Left lung (tissue), 10 donors: ENCODE data around the gene IL17RE. TPM values are rescaled to one million over a fixed set of nuclear protein-coding genes. Genes with fewer than 3 reads are reported as not detected.

Source experiments
- ATAC-seq: fragments of 200-7000 bp; cut with Tn5 transposase; one replicate; pipeline ENCODE4 v1.9.1; 2020; ENCODE audit warnings: moderate library complexity
- DNase-seq, 4 donors: peaks; one replicate each; pipeline ENCODE4 v3.0.0-alpha.2; 2013 to 2020
- H3K27ac ChIP-seq, 2 donors: fragments of 200-600 bp; sonication (generic) in 1 of 2; one replicate each; pipeline versions ENCODE4 v1.5.0 to v1.8.0; 2020 to 2021
- H3K27me3 ChIP-seq, 2 donors: fragments of 200-600 bp; sonication (generic) in 1 of 2; one replicate each; pipeline versions ENCODE4 v1.5.0 to v1.8.0; 2020 to 2021
- H3K36me3 ChIP-seq, 2 donors: fragments of 200-600 bp; sonication (generic) in 1 of 2; one replicate each; pipeline versions ENCODE4 v1.5.0 to v1.8.0; 2020 to 2021
- H3K4me1 ChIP-seq, 2 donors: fragments of 200-600 bp; one replicate each; pipeline ENCODE4 v1.8.0; 2021
- H3K4me3 ChIP-seq, 2 donors: fragments of 200-600 bp; sonication (generic) in 1 of 2; one replicate each; pipeline versions ENCODE4 v1.5.0 to v1.8.0; 2020 to 2021; ENCODE audit warnings: mild to moderate bottlenecking in 1 of 2
- H3K9me3 ChIP-seq, 2 donors: fragments of 200-600 bp; sonication (generic) in 1 of 2; one replicate each; pipeline versions ENCODE4 v1.5.0 to v1.8.0; 2020 to 2021
- CTCF ChIP-seq, 2 donors: fragments of 200-600 bp; sonication (generic) in 1 of 2; IDR thresholded peaks; one replicate each; pipeline versions ENCODE4 v1.5.0 to v1.8.0; 2021; ENCODE audit warnings: antibody characterized with exemption in 2 of 2
- intact Hi-C, 2 donors: fragments of 100-400 bp; cut with DNase I; formaldehyde crosslinking; loops; one replicate each; pipeline versions ENCODE4 v1.11.2 to v1.14.2; 2022
- polyA plus RNA-seq, 6 donors: library from polyadenylated mRNA; unstranded; fragments of 120-200 nt; gene quantifications; one replicate each; pipeline ENCODE4 v1.2.1, GENCODE V29; 2013; ENCODE audit not compliant: insufficient read length in 6 of 6
- total RNA-seq, 2 donors: library from RNA; stranded (reverse); fragmentation: NEBNext Ultra II Directional; extraction: Animal tissue kit (Norgen Biotek cat#: 25700); gene quantifications; one replicate each; pipeline ENCODE4 v1.2.1, GENCODE V29; 2021
- donor health status: DM: no; HTN: yes; CAD: no.
- donor health status: DM: no; HTN: no; CAD: no.

IL17RE gene
- total and polyA plus RNA-seq, 8 donors: 14.4 to 108 (median 80.5) TPM

- no peak overlapping the region for H3K27ac ChIP-seq
- no peaks in the 10 kb centered on the region for H3K9me3 ChIP-seq
- H3K4me1 ChIP-seq: no peaks in the 10 kb centered on the region
- DNase-seq (no peak), ATAC-seq (no peak)
- H3K36me3 ChIP-seq: peaks cover 5 to 88% of the 10 kb centered on the region in 2 donors
- no peak overlapping the region for H3K4me3 ChIP-seq
- intact Hi-C loops: no loop called here
- TF ChIP-seq CTCF (IDR thresholded peaks at IDR 0.05): no peak
- no peaks in the 10 kb centered on the region for H3K27me3 ChIP-seq
Measured at GRCh38 chr3:9965200-9965875, 62.7 kb downstream of the IL17RE start.

Other genes starting within 250 kb of the IL17RE start
- under 1 TPM in 1 of 2 donors, not detected in 1; 0.21 TPM for gene CPNE9, start 199.0 kb upstream of the IL17RE start, total RNA-seq
- gene CPNE9, start 199.0 kb upstream of the IL17RE start, polyA plus RNA-seq: under 1 TPM in 5 of 6 donors, not detected in 1; 0.15 to 0.40 (median 0.27) TPM
- gene BRPF1, start 171.1 kb upstream of the IL17RE start, total RNA-seq: 10 to 100 TPM; 15.2 to 22.3 TPM
- gene BRPF1, start 171.1 kb upstream of the IL17RE start, polyA plus RNA-seq: 10 to 100 TPM; 17.7 to 24.1 (median 21.9) TPM
- 10 to 100 TPM; 19.9 to 29.4 TPM for gene OGG1, start 152.9 kb upstream of the IL17RE start, total RNA-seq
- gene OGG1, start 152.9 kb upstream of the IL17RE start, polyA plus RNA-seq: 10 to 100 TPM; 66.1 to 73.1 (median 69.5) TPM
- gene CAMK1, start 132.9 kb upstream of the IL17RE start, total RNA-seq: 10 to 100 TPM; 29.1 to 37.5 TPM
- 10 to 100 TPM; 18.4 to 25.8 (median 22.0) TPM for gene CAMK1, start 132.9 kb upstream of the IL17RE start, polyA plus RNA-seq
- 10 to 100 TPM; 50.0 to 59.2 TPM for gene TADA3, start 110.4 kb upstream of the IL17RE start, total RNA-seq
- 10 to 100 TPM; 65.7 to 91.7 (median 79.8) TPM for gene TADA3, start 110.4 kb upstream of the IL17RE start, polyA plus RNA-seq
- gene ARPC4, start 109.8 kb upstream of the IL17RE start, total RNA-seq: 100 to 1,000 TPM; 148 to 193 TPM
- 100 to 1,000 TPM in 5 of 6 donors, 10 to 100 TPM in 1; 87.7 to 112 (median 108) TPM for gene ARPC4, start 109.8 kb upstream of the IL17RE start, polyA plus RNA-seq
- gene TTLL3, start 92.6 kb upstream of the IL17RE start, total RNA-seq: 10 to 100 TPM; 30.5 to 33.9 TPM
- 100 to 1,000 TPM in 2 of 6 donors, 10 to 100 TPM in 4; 71.1 to 103 (median 94.4) TPM for gene TTLL3, start 92.6 kb upstream of the IL17RE start, polyA plus RNA-seq
- gene RPUSD3, start 58.8 kb upstream of the IL17RE start, total RNA-seq: 10 to 100 TPM; 29.6 to 35.3 TPM
- gene RPUSD3, start 58.8 kb upstream of the IL17RE start, polyA plus RNA-seq: 10 to 100 TPM; 31.3 to 43.1 (median 37.6) TPM
- not detected for gene CIDEC, start 22.6 kb upstream of the IL17RE start, total RNA-seq
- gene CIDEC, start 22.6 kb upstream of the IL17RE start, polyA plus RNA-seq: under 1 TPM in 4 of 6 donors, not detected in 2; 0.18 to 0.68 (median 0.27) TPM
- gene JAGN1, start 12.2 kb upstream of the IL17RE start, total RNA-seq: 10 to 100 TPM; 25.1 to 31.8 TPM
- 10 to 100 TPM; 33.0 to 38.5 (median 36.0) TPM for gene JAGN1, start 12.2 kb upstream of the IL17RE start, polyA plus RNA-seq
- 10 to 100 TPM; 20.4 to 26.2 TPM for gene IL17RC, start 14.2 kb downstream of the IL17RE start, total RNA-seq
- 10 to 100 TPM; 42.3 to 54.4 (median 51.2) TPM for gene IL17RC, start 14.2 kb downstream of the IL17RE start, polyA plus RNA-seq
- 10 to 100 TPM; 29.9 to 56.8 TPM for gene CRELD1, start 31.0 kb downstream of the IL17RE start, total RNA-seq
- gene CRELD1, start 31.0 kb downstream of the IL17RE start, polyA plus RNA-seq: 10 to 100 TPM; 40.4 to 81.2 (median 68.8) TPM
- gene PRRT3, start 49.6 kb downstream of the IL17RE start, total RNA-seq: 1 to 10 TPM; 1.8 to 2.5 TPM
- gene PRRT3, start 49.6 kb downstream of the IL17RE start, polyA plus RNA-seq: 1 to 10 TPM; 3.2 to 4.6 (median 4.3) TPM
- 10 to 100 TPM; 84.0 to 85.2 TPM for gene EMC3, start 84.0 kb downstream of the IL17RE start, total RNA-seq
- gene EMC3, start 84.0 kb downstream of the IL17RE start, polyA plus RNA-seq: 10 to 100 TPM; 50.8 to 75.2 (median 65.7) TPM
- 1 to 10 TPM; 8.6 to 9.0 TPM for gene FANCD2, start 123.6 kb downstream of the IL17RE start, total RNA-seq
- 10 to 100 TPM; 15.8 to 28.4 (median 21.7) TPM for gene FANCD2, start 123.6 kb downstream of the IL17RE start, polyA plus RNA-seq
- not detected for gene FANCD2OS, start 205.4 kb downstream of the IL17RE start, total RNA-seq
- gene FANCD2OS, start 205.4 kb downstream of the IL17RE start, polyA plus RNA-seq: under 1 TPM in 5 of 6 donors, not detected in 1; 0.43 to 1.00 (median 0.72) TPM
- 100 to 1,000 TPM; 114 to 126 TPM for gene BRK1, start 212.8 kb downstream of the IL17RE start, total RNA-seq
- gene BRK1, start 212.8 kb downstream of the IL17RE start, polyA plus RNA-seq: 100 to 1,000 TPM; 181 to 210 (median 190) TPM
- gene VHL, start 238.9 kb downstream of the IL17RE start, total RNA-seq: 10 to 100 TPM; 36.8 to 40.7 TPM
- 10 to 100 TPM; 85.2 to 96.4 (median 89.8) TPM for gene VHL, start 238.9 kb downstream of the IL17RE start, polyA plus RNA-seq